GM10266 (cell line): ENCODE results near the gene SLC6A19.

Experiments used
- DNase-seq: peaks from one replicate; pipeline ENCODE4 v3.0.0; 2012; ENCODE audit errors: extremely low spot score
- CTCF ChIP-seq: IDR thresholded peaks from 2 replicates; pipeline ENCODE4 v1.5.1; 2012; ENCODE audit warnings: mild to moderate bottlenecking, low read depth; ENCODE audit not compliant: control insufficient read depth, insufficient read depth; ENCODE audit errors: missing control alignments

The SLC6A19 gene

GRCh38 chr5:1208743-1209488 is 7.5 kb downstream of the SLC6A19 start:
- peak; percentile 62 for DNase-seq
- peak; percentile 37 for TF ChIP-seq CTCF

GRCh38 chr5:1209489-1209852 is 8.1 kb downstream of the SLC6A19 start:
- TF ChIP-seq CTCF: no peak
- DNase-seq: no peak

GRCh38 chr5:1209896-1210776 is 8.7 kb downstream of the SLC6A19 start:
- no peak for TF ChIP-seq CTCF
- no peak for DNase-seq

GRCh38 chr5:1210832-1211251 is 9.4 kb downstream of the SLC6A19 start:
- DNase-seq: no peak
- TF ChIP-seq CTCF: no peak

GRCh38 chr5:1211701-1212100 is 10.3 kb downstream of the SLC6A19 start:
- DNase-seq: no peak
- TF ChIP-seq CTCF: no peak

- DNase-seq: no peak
- TF ChIP-seq CTCF: no peak
Observed at GRCh38 chr5:1212271-1212670, 10.9 kb downstream of the SLC6A19 start.

- DNase-seq: no peak
- no peak for TF ChIP-seq CTCF
Observed at GRCh38 chr5:1212881-1213280, 11.5 kb downstream of the SLC6A19 start.
